ENCODE results near the gene AUP1.

The AUP1 gene

DNA sequence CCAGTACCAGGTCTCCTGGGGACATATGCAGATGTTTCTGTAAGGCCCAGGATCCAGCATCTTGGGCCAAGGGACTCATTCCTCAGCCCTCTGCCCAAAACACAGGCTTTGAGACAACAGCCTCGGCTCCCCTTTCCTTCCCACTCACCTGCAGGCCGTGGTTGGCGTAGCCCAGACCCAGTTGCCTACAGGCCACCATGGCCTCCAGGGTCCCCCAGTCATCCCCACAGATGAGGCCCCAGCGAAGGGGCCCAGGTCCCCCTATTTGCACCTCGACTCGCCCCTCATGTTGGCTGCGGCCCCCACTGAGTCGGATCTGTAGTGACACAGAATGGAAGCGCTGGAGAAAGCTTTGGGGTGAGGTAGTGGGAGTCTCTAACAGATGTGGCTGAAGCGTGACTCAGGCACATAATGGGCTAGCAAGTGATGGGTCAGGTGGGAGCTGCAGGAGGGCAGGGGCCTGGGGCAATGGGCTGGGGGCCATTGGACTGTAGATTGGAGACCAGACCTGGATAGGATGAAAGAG lies 6.0 kb upstream of the AUP1 start:
- no peak for DNase-seq (ENCODE audit: low read depth in 2 of 2)

DNA sequence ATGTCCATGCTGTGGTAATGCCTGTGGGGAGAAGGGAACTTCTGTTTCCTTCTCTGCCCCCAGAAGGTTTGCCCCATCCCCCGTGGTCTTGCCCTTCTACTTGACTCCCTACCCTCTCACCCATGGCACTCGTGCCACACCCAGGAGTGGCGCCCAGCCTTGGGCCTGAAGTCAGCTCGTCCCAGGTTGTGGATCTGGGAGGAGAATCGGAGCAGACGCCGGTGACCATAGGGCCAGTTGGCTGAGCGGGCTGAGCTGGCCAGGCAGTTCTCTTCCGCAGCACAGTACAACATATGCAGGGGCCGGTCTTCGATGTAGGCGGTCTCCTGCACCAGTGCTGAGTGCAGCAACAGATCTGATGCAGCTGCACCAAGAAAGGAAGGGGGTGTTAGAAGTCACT lies 4.9 kb upstream of the AUP1 start:
- no peak for DNase-seq (ENCODE audit: low read depth in 2 of 2)

DNA sequence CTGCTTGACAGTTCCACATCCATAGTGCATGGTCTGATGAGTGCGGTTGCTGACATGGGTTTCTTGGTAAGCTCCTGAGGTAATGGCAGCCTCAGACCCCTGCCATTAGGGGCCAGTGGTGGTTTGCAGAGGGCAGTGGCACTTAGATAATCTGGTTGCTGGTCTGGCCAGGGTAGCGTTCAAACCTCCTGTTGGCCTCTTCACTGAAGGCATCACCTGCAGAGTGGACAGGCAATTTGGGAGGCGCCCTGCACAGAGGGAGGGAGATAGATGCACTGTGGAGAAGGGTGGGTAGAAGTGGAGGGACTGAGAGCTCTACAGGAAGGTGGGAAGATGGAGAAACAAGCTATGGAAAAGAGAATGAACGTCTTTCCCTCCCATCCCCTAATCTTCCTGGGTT lies 4.0 kb upstream of the AUP1 start:
- no peak for DNase-seq (ENCODE audit: low read depth in 2 of 2)

DNA sequence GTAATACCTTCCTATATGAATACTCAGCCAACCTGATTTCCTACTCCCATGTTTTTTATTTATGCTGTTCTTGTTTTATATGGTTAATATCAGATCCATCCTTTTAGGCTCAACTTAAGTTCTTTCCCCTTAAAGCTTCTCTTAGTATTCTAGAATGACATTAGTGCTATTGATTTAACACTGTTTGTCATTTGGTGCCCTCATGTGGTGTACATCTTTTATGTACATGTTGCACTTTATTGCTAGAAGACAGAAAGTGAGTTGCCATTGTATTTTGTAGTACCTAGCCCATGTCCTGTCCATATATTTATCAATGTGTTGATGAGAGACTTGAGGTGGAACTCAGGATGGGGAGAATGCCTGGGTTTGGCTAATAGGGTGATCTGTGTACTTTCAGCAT lies 2.7 kb upstream of the AUP1 start:
- peak in 1 of 2 experiments; percentile 30 for DNase-seq (ENCODE audit: low read depth in 2 of 2)

DNA sequence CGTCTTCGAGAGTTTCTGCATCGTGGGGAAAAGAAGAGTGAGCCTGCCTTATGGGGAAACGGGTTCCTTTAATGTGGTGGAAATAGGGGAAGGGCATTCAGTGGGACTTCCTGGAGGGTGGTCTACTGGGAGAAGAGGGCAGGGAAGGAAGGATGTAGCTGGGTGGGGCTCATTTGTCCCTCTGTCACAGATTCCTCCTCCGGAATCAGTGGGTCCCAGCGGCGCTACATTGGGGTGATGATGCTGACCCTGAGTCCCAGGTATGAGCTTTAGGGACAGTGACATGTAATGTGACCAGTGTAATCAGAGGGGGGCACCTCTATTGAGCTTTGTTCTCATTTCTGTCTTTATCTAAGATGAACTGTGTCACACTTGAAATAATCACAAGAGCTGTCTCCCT lies 2.2 kb upstream of the AUP1 start:
- DNase-seq (ENCODE audit: low read depth in 2 of 2) = no peak

DNA sequence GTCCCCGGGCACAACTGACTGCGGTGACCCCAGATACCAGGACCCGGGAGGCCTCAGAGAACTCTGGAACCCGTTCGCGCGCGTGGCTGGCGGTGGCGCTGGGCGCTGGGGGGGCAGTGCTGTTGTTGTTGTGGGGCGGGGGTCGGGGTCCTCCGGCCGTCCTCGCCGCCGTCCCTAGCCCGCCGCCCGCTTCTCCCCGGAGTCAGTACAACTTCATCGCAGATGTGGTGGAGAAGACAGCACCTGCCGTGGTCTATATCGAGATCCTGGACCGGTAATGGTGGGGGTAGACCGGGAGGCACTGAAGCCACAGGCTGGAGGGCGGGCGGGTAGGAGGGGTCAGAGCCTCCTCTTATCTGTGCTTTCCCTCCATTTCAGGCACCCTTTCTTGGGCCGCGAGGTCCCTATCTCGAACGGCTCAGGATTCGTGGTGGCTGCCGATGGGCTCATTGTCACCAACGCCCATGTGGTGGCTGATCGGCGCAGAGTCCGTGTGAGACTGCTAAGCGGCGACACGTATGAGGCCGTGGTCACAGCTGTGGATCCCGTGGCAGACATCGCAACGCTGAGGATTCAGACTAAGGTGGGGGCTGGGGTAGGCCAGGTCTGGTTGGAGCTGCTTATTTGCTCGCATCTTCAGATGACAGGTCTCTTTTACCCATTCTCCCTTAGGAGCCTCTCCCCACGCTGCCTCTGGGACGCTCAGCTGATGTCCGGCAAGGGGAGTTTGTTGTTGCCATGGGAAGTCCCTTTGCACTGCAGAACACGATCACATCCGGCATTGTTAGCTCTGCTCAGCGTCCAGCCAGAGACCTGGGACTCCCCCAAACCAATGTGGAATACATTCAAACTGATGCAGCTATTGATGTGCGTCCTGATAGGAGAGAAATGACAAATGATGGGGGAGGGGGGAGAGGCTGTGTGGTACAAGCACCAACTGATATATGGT lies 1.0 kb upstream of the AUP1 start:
- no peak for DNase-seq (ENCODE audit: low read depth in 2 of 2)

DNA sequence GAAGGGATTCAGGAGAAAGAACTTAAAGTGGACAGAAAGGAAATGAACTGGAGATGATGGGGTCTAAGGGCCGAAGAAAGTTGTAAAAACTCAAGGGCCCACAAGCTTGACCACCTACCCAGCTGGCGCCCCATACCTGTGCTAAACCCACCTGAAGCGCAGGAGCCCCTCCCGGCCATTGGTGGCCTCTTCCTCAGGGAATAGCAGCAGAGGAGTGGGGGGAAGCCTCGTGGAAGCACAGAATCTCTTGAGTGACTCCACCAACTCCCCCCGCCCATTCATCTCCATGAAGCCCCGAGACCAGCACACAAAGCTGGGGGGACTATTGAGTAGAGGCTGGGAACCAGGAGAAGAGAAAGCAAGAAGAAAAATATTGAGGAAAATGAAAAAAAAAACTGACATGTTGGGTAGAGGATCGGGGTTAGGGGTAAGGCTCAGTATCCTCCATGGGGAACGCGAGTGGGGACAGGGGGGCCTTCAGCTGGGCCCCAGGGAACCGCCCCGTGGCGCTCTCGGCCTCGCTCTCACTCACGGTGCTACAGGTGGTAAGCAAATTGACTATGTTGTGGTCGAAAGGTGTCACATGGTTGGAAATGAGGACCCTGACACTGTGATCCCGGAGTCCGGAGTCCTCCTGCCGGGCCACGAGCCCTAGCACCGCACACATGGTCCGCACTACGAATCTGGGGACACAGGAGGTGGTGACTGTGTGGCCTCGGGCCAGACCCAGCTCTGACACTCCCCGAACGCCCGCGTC lies 728 bp downstream of the AUP1 start:
- DNase-seq (ENCODE audit: low read depth in 2 of 2) = no peak

DNA sequence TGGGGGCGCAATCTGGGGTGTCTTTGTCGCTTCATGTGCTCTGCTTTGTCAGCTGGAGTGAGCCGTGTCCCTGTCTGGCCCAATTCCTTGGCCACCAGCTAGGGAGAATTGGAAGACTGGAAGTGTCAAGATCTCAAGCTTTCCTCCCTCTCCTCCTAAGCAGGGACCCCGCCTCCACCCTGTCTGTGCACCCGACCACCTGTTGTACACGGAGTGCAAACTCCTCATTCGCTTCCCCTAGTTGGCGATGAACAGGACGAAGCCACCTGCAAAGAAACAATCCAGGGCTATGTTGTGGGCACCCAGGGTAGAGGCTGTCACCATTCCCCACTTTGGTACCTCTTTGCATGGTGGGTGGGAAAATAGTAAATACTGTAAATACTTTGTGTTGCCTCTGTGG lies 1.8 kb downstream of the AUP1 start:
- DNase-seq (ENCODE audit: low read depth in 2 of 2) = no peak

DNA sequence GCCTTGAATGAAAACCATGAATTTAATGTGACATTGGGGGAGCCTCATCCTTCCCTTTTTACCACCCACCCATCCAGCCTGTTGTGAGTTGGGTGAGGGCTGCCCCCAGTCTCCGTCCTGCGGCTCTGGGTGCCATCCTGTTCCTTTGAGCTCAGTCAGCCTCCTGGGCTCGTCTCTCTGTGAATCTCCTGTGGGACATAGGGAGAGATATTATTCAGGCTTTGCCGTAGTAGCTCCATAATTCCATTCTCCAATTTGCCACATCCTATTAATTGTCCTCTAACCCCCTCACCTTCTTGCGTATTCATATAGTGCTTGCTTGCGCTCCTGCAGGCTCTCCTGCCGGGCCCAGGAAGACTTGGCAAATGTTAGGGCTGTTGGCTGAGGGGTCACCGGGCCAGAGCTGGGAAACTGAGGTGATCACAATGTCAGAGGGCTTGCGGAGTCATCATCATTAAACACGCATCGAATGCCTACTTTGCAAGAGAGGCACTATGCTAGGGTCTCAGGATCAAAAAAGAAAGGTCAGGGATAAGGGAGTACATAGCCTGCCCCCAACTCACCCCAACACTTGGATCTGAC lies 2.8 kb downstream of the AUP1 start:
- DNase-seq (ENCODE audit: low read depth in 2 of 2) = no peak

DNA sequence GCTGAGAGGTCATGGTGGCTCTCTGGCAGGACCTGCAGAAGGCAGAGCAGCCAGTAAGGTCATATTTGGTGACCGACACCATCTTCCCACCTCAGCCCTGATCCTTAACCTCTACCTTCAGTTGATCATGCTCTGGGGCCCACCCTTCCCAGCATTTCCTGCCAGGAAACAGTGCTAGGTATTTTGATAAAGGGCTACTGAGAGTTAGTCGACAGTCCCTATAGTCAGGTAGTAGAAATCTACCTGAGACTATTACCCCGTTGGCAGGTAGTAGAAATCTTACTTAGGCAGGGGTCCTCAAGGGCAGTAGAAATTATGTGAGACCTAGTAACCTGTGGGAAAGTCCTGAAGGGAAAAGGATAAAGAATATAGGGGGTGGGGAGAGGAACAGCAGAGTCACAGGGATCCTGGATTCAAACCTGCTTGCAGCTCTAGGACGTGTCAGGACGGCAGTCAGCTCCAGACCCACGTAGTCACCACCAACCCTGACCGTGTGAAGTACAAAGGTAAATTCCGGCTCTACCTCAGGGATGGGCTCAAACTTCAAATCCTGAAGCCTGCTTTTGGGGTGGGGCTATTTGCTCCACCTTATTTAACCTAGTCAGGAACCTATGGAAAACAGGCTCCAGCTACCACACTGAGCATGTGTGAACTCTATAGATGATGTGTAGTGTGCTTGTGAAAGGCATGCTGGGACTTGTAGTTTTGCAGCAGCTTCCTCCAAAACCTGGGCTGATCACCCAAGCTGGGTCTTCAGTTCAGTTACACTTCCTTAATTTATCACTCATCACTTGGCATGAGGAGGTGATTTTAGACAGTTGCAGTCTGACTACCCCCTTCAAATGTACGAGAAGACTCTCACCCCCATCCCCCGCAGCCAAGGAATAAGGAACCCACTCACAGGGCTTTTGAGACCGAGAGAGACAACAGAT lies 3.5 kb downstream of the AUP1 start, which contains the start of gene DQX1:
Gene DQX1, minus strand, starts transcription at position 515 of the 932 bp plus-strand sequence. Its CDS starts 502 bp downstream, at position 13.
- no peak for DNase-seq (ENCODE audit: low read depth in 2 of 2)

DNA sequence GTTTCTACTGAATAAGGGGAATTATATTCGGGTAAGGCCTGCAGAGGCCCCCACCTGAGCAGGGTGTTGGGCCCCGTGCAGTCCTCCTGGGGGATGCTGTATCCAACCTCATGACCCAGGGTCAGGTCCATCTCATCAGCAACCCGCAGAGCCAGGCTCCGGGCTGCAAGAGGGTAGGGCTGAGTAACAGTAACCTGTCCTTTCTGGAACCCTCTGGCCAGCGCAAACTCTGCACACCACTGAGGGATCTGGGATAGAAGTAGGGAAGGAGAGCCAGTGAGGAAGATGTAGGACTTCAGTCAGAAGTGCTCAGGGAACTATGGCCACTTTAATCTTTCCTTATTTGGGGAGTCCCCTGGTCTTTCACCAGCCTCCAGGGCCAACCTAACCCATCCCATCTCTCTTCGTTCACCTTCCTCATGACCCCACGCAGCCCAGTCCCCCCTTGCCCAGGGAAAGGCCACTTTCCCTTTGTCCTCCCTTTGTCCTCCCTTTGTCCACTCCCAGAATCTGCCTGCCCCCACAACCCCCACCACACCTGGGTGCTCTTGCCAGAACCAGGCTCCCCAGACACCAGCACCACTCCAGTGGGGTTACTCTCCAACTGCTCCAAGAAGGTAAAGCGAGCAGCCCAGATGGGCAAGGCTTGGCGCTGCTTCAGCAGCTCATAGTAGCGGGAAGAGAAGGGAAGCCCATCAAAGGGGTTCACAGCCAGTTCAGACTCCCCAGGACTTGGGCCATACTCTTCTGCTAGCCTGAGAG lies 4.4 kb downstream of the AUP1 start:
- DNase-seq (ENCODE audit: low read depth in 2 of 2) = no peak

DNA sequence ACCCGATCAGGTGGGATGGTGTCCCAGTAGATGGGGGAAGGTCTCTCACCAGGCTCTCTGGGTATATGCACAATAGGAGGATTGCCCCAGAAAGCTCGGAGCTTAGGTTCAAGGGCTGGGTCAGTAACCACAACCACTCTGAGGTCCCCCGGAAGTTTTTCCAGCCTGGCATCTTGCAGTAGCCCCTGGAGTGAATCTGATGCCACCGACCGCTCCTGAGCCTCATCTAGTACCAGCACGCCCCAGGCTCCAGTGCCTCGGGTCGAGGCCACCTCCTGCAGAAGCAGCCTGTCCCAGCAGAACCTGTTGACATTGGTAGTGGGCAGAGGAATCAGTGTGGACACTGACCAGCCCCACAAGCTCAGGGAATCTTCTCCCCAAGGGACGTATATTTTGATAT lies 5.5 kb downstream of the AUP1 start:
- DNase-seq (ENCODE audit: low read depth in 2 of 2) = no peak

DNA sequence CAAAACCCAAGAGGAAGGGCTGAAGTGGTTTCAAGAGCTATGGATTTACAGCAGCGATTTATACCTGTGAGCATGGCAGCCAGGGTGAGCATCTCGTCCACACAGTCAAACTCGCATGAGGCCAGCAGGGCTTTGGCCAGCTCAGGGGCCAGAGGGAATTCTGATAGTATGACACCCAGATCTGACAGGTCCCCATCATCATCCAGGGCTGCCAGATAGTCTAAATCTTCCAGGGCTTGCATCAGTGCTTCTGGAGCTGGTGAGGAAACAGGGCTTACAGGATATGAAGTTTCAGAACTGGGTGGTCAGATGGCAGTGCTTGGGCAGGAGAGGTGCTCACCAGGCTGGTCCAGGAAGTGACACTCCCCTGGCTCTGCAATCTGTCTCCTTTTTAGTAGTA lies 7.0 kb downstream of the AUP1 start:
- no peak for DNase-seq (ENCODE audit: low read depth in 2 of 2)

DNA sequence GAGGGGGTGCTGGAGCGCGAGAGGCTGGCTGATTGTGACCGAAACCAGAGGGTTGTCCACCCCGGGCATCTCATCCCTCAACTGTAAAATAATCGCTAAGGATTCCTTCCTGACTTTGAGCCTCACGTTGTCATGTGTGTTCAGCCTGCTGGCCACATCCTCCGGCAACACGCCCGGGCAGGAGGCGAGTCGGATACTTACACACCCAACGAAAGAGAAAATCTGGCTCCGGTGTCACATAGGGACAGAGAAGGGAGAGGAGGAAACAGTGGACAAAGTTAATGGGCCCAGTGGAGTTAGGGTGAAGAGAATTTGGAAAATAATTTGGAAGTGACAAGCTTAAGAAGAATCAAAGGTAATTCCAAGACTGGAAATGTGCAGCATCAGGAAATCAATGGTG lies 12.9 kb downstream of the AUP1 start:
- no peak for DNase-seq (ENCODE audit: low read depth in 2 of 2)

DNA sequence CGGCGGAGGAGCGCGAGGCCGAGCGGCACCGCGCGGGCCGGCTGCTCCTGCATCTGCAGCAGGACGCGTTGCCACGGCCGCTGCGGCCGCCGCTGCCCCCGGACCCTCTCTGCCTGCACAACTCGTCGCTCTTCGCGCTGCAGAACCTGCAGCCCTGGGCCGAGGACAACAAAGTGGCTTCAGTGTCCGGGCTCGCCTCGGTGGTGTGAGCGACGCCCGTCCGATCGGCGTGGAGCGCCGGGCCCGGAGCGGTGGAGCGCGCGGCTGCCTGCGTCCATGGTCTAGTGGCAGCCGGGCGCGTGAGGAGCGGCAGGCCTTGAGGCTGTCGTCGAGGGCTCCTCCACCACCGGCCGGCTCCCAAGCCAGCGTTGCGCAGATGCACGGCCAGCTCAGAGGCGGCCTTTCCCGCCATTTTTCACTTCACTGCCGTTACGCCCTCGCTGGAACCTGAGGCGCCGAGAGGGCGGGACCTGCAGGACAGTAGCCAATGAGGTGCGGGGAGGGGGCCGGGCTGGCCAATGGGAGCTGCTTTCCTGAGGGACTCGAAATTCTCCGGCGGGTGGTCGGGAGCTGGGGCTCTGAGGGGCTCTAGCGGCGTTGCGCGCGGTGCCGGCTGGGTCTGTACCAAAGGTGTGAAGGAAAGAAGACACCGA lies 13.4 kb downstream of the AUP1 start:
- peak in 1 of 2 experiments; percentile 19 for DNase-seq (ENCODE audit: low read depth in 2 of 2)

DNA sequence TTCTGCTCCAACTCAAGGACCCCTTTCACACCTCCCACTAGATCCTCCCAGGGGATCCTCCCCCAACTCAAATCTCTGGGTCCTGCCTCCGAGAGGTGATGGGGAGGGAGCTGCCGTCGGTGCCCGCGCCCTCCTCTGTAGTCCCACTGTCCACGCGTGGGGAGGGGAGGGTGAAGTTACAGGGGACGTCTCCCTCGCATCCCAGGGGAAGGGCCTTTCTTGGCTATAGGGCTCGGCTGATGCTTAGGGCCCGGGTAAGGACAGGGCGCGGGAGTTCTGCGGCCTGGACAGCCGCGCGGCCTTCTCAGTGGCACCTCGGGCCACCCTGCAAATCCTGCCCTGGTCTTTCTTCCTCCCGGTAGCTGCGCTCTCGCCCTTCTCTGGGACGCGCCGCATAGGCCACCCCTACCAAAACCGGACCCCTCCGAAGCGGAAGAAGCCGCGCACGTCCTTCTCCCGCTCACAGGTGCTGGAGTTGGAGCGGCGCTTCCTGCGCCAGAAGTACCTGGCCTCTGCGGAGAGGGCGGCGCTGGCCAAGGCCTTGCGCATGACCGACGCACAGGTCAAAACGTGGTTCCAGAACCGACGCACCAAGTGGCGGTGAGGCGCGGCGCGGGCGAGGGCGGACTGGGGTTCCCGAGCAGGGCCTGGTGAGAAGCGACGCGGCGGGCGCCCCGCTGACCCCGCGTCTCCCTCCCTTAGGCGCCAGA lies 14.1 kb downstream of the AUP1 start:
- DNase-seq (ENCODE audit: low read depth in 2 of 2) = no peak

DNA sequence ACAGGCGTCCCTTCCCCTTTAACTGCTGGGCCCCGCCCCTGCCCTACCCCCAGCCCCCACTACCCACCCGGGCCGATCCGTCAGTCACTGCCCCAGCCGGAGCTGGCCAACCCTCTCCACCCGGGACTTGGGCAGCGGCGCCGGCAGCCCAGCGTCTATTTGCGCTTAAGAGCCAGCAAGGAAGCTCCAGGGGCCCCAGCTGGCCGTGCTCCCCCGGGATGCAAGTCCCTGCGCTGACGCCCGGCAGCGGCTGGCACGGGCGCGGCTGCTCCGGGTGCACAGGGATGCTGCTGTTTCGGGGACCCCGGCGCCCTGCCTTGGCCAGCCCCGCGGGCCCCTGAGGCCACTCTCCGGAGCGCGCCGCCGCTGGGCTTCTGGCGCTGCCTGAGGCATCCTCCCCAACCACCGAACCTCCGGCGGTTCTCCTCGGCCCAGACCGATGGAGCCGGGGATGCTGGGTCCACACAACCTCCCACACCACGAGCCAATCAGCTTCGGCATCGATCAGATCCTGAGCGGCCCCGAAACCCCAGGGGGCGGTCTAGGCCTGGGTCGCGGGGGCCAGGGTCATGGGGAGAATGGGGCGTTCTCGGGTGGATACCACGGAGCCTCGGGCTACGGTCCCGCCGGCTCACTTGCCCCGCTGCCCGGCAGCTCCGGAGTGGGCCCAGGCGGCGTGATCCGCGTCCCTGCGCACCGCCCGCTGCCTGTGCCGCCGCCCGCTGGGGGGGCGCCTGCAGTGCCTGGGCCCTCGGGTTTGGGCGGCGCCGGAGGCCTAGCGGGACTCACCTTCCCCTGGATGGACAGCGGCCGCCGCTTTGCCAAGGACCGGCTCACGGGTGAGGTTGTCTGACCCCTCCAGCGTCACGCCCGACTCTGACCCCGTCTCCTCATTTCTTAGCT lies 14.9 kb downstream of the AUP1 start, which contains the start of gene TLX2:
Gene TLX2, plus strand, starts transcription at position 83 of the 903 bp plus-strand sequence. Its CDS starts 357 bp downstream, at position 440.
- no peak for DNase-seq (ENCODE audit: low read depth in 2 of 2)
